OCI-LY7 (cell line): ENCODE data around the gene FAM107B. TPM values are rescaled to one million over a fixed set of nuclear protein-coding genes. Genes with fewer than 3 reads are reported as not detected.
"Not testable (repeated sequence)": the region's sequence is repeated elsewhere in the genome, so short reads cannot be mapped to it uniquely, and the experiment has no call there.

ENCODE experiments used
- BruUV-seq: library from RNA; stranded (reverse); fragments of 400-500 nt; replicated peaks from 2 replicates; lab custom pipeline; 2021; lab: Mats Ljungman, UMichigan
- CTCF ChIA-PET: fragments of 300-600 bp; sonication (Branson Sonifier 250); formaldehyde crosslinking; loops from one replicate; lab custom pipeline; 2022; ENCODE audit warnings: antibody characterized with exemption; ENCODE audit not compliant: unreplicated experiment; lab: Charles Lee
- POLR2A ChIA-PET: fragments of 300-600 bp; sonication (Branson Sonifier 250); formaldehyde crosslinking; loops from one replicate; lab custom pipeline; 2022; ENCODE audit warnings: antibody characterized with exemption; lab: Charles Lee
- DNase-seq: peaks from one replicate; pipeline ENCODE4 v3.0.0-alpha.2; 2015; ENCODE audit warnings: low spot score
- H2AFZ ChIP-seq: fragments of 200-600 bp; sonication (generic), shearing (Covaris generic); 2 replicates; pipeline ENCODE4 v1.6.1; 2014; ENCODE audit warnings: mild to moderate bottlenecking, antibody characterized with exemption, low read length, moderate library complexity
- H3K27ac ChIP-seq: fragments of 200-600 bp; sonication (generic); 2 replicates; pipeline ENCODE4 v1.5.1; 2014; ENCODE audit warnings: mixed run types, low read depth, mild to moderate bottlenecking, moderate library complexity, low read length, inconsistent platforms; ENCODE audit not compliant: poor library complexity, severe bottlenecking
- H3K36me3 ChIP-seq: fragments of 200-600 bp; sonication (generic); 2 replicates; pipeline ENCODE4 v1.6.1; 2014; ENCODE audit warnings: mild to moderate bottlenecking, antibody characterized with exemption, low read length, moderate library complexity, mixed read lengths; ENCODE audit not compliant: insufficient read depth
- H3K4me1 ChIP-seq: fragments of 200-600 bp; sonication (generic); 2 replicates; pipeline ENCODE4 v1.5.1; 2014; ENCODE audit warnings: mild to moderate bottlenecking, low read length; ENCODE audit not compliant: insufficient read depth, poor library complexity, severe bottlenecking
- H3K4me2 ChIP-seq: fragments of 200-600 bp; sonication (generic); 2 replicates; pipeline ENCODE4 v1.6.1; 2014; ENCODE audit warnings: mild to moderate bottlenecking, low read length
- H3K4me3 ChIP-seq: fragments of 200-600 bp; sonication (generic); 2 replicates; pipeline ENCODE4 v1.5.1; 2014; ENCODE audit warnings: mild to moderate bottlenecking, low read depth, low read length; ENCODE audit not compliant: poor library complexity, severe bottlenecking
- H3K79me2 ChIP-seq: fragments of 200-600 bp; sonication (generic); 2 replicates; pipeline ENCODE4 v1.6.1; 2016; ENCODE audit warnings: low read depth, mild to moderate bottlenecking, low read length, moderate library complexity, mixed read lengths; ENCODE audit not compliant: insufficient read depth
- H3K9me2 ChIP-seq: fragments of 200-600 bp; sonication (generic); 2 replicates; pipeline ENCODE4 v1.6.1; 2016; ENCODE audit warnings: mild to moderate bottlenecking, low read length, mixed read lengths; ENCODE audit not compliant: insufficient read depth
- H3K9me3 ChIP-seq: fragments of 200-600 bp; sonication (generic); 2 replicates; pipeline ENCODE4 v1.6.1; 2014; ENCODE audit warnings: mild to moderate bottlenecking, mixed run types, low read length, mixed read lengths
- H4K20me1 ChIP-seq: fragments of 200-600 bp; sonication (generic); 2 replicates; pipeline ENCODE4 v1.6.1; 2014; ENCODE audit warnings: mild to moderate bottlenecking, antibody characterized with exemption, low read length, moderate library complexity, mixed read lengths; ENCODE audit not compliant: insufficient read depth
- EZH2phosphoT487 ChIP-seq: fragments of 200-600 bp; sonication (generic); IDR thresholded peaks from 2 replicates; pipeline ENCODE4 v1.6.1; 2018; ENCODE audit warnings: low read depth, borderline replicate concordance, mild to moderate bottlenecking, mixed run types, antibody characterized with exemption, low read length, moderate library complexity, mixed read lengths
- intact Hi-C: fragments of 100-400 bp; cut with micrococcal nuclease; formaldehyde crosslinking; loops from one replicate; pipeline ENCODE4 v1.10.0; 2022; ENCODE audit not compliant: unreplicated experiment
- total RNA-seq, 2 experiments: library from RNA; depleted of rRNA in 1 of 2; stranded (reverse); fragments of >200 nt in 1 of 2; shearing (Covaris generic) in 1 of 2; gene quantifications; 2 replicates each; pipeline ENCODE4 v1.2.3, GENCODE V29; 2014 to 2022
- TF ChIP-seq, protein P1 (sequence below): fragments of 200-600 bp; sonication (generic); conservative IDR thresholded peaks from 2 replicates; pipeline ENCODE4 v1.5.1; 2014; ENCODE audit warnings: mild to moderate bottlenecking, antibody characterized with exemption, low read length, moderate library complexity, mixed read lengths

Gene FAM107B
- total RNA-seq, 2 experiments from 2014 or later, result 114 to 398 TPM

- H4K20me1 ChIP-seq, result no peaks in the 10 kb centered on the region
- intact Hi-C loops, result no loop called here
- no peaks in the 10 kb centered on the region for H3K9me2 ChIP-seq
- TF ChIP-seq, protein P1, sequence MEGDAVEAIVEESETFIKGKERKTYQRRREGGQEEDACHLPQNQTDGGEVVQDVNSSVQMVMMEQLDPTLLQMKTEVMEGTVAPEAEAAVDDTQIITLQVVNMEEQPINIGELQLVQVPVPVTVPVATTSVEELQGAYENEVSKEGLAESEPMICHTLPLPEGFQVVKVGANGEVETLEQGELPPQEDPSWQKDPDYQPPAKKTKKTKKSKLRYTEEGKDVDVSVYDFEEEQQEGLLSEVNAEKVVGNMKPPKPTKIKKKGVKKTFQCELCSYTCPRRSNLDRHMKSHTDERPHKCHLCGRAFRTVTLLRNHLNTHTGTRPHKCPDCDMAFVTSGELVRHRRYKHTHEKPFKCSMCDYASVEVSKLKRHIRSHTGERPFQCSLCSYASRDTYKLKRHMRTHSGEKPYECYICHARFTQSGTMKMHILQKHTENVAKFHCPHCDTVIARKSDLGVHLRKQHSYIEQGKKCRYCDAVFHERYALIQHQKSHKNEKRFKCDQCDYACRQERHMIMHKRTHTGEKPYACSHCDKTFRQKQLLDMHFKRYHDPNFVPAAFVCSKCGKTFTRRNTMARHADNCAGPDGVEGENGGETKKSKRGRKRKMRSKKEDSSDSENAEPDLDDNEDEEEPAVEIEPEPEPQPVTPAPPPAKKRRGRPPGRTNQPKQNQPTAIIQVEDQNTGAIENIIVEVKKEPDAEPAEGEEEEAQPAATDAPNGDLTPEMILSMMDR, result no peak
- TF ChIP-seq EZH2phosphoT487, result no peak
- ChIA-PET CTCF (no interaction called here), POLR2A (interaction anchor here (0.7 to 1.1 kb wide), 2 partner anchors 30 to 34 kb away, joined by 3 to 4 read pairs; no protein-coding TSS in a partner anchor)
- no peak for DNase-seq
- H3K4me2 ChIP-seq, result no peak overlapping the region
- no peak overlapping the region for H3K27ac ChIP-seq
- H2AFZ ChIP-seq, result no peak overlapping the region
- no peaks in the 10 kb centered on the region for H3K79me2 ChIP-seq
- no TSS peak for BruUV-seq
- no peak overlapping the region for H3K4me3 ChIP-seq
- no peaks in the 10 kb centered on the region for H3K36me3 ChIP-seq
- no peaks in the 10 kb centered on the region for H3K4me1 ChIP-seq
- no peaks in the 10 kb centered on the region for H3K9me3 ChIP-seq
These were observed 61.7 kb downstream of the FAM107B start for GRCh38 chr10:14712991-14713424.

- not testable (repeated sequence) for H4K20me1 ChIP-seq, BruUV-seq
These were observed 65.4 kb downstream of the FAM107B start for GRCh38 chr10:14709344-14709743.

DNA sequence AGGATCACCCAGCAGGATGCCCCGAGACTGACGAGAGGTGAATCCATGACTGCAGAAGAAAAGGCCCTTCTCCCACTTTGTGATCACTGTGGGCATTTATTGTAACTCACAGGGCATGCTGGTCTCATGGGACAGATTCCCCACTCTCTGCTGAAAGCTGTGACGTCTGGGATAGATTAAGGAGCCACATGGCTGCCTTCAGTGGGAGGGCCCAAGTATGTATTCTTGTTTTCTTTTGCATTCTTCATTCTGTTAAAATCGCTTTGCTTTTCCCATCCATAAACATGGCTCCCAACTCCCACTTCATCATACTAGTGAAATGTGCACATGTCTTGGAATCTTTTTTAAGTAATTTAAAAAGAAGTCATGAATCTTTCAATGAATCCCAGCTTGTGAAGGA lies 67.2 kb downstream of the FAM107B start:
- intact Hi-C loops, result no loop called here
- ChIA-PET CTCF (no interaction called here), POLR2A (interaction anchor here (1.1 kb wide), 1 partner anchor 122 kb away, joined by 3 read pairs; no protein-coding TSS in a partner anchor)
- Histone ChIP-seq H3K4me3 (no peak overlapping the region), H3K9me3 (no peaks in the 10 kb centered on the region), H3K9me2 (no peaks in the 10 kb centered on the region), H3K27ac (no peak overlapping the region), H3K4me1 (peaks cover 6% of the 10 kb centered on the region), H3K79me2 (no peaks in the 10 kb centered on the region), H4K20me1 (no peaks in the 10 kb centered on the region), H2AFZ (no peak overlapping the region), H3K36me3 (no peaks in the 10 kb centered on the region), H3K4me2 (no peak overlapping the region)
- TF ChIP-seq, protein P1, result no peak
- TF ChIP-seq EZH2phosphoT487, result no peak
- BruUV-seq, result no TSS peak
- no peak for DNase-seq

More at GRCh38 chr10:14709344-14709743, 65.4 kb downstream of the FAM107B start:
- CTCF ChIA-PET, H3K4me1 ChIP-seq, intact Hi-C loops, H3K27ac ChIP-seq, H3K79me2 ChIP-seq, H3K4me2 ChIP-seq, H2AFZ ChIP-seq, H3K9me3 ChIP-seq, H3K9me2 ChIP-seq, H3K4me3 ChIP-seq, DNase-seq, H3K36me3 ChIP-seq: not testable (repeated sequence)
- POLR2A ChIA-PET, result interaction anchor here (0.6 kb wide), 1 partner anchor 59 kb away, joined by 3 read pairs; no protein-coding TSS in a partner anchor
